ENCODE measurements around the gene SFSWAP.

DNA sequence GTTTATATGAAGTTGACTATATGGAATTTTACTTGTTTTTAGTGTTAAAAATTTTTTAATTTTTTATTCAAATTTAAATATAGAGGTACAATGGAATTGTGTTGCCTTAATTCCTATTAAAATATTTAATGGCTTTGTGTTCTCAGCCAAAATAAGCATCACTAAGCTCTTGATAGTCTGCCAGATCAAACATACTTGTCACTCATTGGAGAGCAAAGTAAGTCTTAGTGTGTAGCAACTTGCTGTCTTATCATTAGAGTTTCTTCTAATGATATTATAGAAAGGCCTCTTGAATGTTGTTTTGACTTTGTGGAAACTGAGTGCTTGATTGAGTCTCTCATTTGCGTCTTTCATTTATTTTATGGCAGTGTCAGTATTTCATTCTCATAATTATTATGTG, 10.7 kb downstream of the SFSWAP start:
- TF ChIP-seq, protein P1, sequence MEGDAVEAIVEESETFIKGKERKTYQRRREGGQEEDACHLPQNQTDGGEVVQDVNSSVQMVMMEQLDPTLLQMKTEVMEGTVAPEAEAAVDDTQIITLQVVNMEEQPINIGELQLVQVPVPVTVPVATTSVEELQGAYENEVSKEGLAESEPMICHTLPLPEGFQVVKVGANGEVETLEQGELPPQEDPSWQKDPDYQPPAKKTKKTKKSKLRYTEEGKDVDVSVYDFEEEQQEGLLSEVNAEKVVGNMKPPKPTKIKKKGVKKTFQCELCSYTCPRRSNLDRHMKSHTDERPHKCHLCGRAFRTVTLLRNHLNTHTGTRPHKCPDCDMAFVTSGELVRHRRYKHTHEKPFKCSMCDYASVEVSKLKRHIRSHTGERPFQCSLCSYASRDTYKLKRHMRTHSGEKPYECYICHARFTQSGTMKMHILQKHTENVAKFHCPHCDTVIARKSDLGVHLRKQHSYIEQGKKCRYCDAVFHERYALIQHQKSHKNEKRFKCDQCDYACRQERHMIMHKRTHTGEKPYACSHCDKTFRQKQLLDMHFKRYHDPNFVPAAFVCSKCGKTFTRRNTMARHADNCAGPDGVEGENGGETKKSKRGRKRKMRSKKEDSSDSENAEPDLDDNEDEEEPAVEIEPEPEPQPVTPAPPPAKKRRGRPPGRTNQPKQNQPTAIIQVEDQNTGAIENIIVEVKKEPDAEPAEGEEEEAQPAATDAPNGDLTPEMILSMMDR (IDR thresholded peaks at IDR 0.05), result no peak
- no peak for TF ChIP-seq POLR2A (IDR thresholded peaks at IDR 0.05)

Measured in testis (tissue), 2 donors.